Stimulated activated CD8-positive, alpha-beta memory T cell treated with anti-CD3 and anti-CD28 coated beads, Interleukin-2, amount 100 ng/mL, for 48 hours (primary cell): ENCODE data around the gene AGBL4.

ENCODE experiments used
- DNase-seq, 2 donors: peaks; one replicate each; pipeline ENCODE4 v3.0.0-alpha.2; 2020; ENCODE audit warnings: low read depth in 2 of 2

Gene AGBL4

DNA sequence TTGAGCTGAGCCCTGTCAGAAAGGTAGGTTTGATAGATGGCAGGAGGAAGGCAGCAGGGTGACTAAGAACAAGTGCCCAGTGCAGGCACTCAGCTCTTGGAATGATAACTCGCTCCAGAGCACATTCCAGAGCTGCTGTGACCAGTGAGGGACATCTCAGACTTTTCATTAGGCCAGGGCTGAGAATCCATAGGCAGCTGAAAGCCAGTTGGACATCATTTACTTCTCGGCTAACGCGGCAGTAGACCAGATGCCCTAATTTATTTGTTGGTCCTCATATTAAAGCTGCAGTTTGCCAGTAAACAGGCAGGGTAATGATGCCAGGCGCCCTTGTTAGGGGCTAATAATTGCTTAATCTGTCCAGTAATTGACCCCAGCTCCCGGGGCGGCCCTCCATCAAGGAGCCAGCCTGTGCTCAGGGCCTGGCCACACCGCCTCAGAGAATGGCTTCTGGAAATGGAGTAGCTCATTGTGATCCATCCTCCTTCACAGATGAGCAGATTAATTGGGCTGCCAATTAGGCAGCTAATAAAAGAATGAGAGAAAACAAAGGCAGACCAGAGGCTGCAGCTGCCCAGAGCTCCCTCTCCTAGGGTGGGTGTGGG, 1369.0 kb downstream of the AGBL4 start:
- DNase-seq: no peak

DNA sequence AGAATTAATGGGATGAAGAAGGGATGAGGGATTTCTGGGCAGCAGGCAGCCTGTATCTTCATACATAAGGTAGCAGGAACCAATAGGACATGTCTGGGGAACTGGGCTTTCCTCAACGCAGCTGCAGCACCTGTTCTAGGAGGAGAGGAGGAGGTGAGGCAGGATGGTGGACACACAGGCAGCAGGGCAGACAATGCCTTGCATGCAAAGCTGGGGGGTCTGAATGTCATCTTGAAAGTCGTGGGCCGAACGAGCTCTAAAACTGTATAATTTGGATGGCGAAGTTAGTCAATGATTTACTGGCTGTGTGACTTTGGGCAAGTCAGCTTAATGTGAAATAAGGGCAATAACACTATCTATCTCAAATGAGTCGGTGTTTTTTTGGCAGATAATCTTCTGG, 1371.4 kb downstream of the AGBL4 start:
- DNase-seq: no peak

DNA sequence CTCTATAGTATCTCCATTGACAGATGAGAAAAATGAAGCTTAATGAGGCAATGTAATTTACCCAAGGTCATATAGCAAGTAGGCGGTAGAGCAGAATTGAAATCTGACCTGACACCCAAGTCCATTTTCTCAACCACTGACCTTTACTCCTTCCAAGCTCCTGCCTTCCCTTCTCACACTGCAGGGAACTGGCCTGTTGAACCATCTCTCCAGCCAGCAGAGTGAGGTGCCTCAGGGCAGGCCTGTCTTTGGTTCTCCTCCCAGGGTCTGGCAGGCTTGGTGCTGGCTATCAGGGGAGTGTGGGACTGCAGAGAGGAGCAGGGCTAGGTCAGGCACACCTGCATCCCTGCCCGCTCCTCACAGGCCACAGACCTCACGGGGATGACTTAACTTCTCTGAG, 1373.9 kb downstream of the AGBL4 start:
- DNase-seq: no peak

DNA sequence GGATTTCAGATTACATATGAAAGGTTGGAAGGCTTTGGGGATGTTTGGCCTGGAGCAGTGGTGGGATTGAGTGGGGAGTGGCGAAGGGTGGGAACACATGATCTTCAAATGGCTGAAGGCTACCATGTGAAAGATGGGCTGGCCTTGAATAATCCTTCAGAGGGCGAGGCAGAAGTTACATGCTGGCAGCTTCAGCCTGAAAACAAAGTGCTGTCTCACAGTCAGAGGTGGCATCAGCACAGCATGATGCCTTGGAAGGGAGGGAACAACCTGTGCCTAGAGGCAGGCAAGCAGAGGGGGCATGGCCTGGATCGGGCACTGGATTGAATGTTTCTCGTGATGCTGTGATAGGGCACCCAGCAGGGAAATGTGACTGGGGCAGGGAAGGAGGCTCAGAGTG, 1377.9 kb downstream of the AGBL4 start:
- DNase-seq: no peak

DNA sequence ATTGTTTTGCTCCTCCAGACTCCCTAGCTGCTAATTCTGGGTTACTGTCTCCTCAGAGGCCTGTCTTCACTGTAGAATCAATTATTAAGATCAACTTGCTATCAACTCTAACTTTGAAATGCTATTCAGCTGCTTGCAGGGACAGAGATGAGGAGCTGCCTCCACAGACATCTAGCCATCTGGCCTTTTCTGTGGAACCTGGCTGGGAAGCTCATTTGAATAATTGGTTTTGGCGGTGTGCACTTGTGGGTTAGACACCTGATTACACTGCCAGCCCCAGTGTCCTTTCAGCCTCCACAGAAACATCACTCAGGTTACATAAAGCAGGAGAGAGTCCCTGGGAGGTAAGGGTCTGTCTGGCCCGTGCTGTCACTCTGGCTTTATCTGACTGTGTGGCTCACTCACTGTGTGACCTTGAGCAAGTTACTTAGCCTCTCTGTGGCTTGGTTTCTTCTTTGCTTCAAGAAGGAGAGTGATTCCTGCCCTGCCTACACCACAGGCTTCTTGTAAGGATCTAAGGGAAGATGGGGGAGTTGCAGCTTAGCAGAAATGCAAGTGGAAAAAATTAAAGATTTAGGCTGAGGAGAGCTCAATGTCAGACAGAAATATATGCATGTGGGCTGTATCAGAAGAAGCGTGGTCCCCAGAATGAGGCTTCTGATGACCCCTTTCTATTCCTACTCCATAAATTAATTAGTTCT, 1378.7 kb downstream of the AGBL4 start:
- no peak for DNase-seq

DNA sequence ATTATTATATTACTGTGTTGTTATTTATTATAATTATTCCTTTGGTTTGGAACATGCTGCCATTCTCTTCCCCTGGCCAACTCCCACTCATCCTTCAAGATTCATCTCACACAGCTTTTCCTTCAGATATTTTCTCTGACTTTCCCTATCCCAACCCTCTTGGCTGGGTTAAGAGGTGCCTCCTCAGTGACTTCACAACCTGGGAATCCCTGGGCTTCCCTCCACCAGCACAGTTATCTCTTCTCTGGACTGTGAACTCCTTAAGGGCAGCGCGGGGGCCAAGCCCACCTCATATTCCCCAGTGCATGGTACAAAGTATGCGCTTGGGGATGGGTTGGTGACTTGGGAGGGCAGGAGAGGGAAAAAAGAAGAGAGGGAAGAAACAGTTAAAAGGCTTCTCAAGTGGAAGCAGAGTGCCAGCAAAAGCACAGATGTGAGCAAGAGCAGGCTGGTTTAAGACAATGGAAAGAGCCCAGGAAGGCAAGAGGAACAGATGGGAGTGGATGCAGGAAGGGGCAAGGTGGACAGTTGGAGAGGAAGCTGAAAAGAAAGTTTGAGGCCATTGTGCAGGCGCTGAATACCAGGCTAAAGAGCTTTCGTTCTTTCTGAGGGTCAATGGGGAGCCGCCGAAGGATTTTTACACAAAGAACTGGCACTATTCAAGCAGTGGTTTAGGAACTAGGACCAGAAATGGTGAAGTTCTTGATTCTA, 1379.4 kb downstream of the AGBL4 start:
- DNase-seq: no peak

DNA sequence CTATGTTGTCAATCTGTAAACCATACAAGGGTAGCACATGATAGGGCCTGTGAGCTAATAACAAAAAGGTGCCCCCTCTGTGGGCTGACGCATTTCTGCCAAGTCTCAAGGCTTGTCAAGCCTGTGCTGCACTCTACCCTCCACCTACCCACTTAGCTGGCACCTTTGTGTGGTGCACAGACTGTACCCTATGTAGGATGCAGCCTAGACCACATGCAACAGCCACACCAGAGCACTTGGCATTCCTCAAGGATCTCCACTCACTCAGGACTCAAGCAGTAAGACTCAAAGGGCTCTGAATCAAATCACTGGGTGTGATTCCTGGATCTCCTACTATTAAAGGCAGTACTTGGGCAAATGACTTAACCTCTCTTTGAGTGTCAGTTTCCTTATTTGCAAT, 1380.6 kb downstream of the AGBL4 start:
- DNase-seq: no peak

DNA sequence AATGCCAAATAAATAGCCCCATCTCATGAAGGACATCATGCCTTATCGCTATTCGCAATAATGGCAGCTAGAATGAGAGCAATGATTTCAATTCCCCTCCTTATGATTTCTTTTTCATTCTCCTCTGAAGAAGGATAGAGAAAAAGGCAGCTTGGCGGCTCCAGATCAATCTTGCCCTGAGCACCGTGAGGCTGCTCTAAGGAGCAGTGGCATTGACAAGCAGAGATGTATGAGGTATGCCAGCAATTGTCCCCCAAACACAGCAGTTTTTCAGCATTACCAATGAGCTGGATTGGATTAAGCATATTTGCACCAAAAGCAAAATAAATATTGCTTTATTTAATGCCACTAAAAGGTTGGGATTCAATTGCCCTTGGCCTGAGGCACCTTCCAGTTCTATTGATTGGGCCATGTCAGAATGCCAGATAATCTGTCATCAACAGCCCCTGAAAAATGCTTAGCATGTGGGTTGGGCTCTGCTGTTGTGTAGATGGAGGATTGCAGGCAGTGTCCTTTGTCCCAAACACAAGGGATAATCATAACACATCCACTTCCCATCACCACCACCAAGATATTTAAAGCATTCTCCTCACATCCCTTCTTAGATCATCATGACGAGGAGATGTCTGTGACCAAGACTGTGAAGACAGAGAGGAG, 1382.8 kb downstream of the AGBL4 start:
- DNase-seq: no peak

DNA sequence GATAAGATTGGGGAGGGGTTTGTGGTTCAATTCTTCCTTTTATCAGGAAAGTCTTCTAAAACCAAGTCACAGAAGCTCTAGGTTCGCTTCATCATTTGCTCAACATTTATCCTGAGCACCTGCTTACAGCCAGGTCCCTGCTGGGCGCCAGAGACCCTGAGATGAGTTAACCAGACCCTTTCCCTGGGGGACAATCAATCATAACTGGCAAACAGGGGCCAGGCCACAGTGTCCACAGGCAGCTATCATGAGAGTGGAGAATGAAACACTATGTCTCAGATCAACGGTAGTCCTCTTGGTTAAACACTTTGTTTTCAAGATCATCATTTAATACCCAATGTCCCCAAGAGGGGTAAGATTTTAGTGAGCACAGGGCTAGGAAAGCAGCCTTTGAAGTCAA, 1393.9 kb downstream of the AGBL4 start:
- no peak for DNase-seq

DNA sequence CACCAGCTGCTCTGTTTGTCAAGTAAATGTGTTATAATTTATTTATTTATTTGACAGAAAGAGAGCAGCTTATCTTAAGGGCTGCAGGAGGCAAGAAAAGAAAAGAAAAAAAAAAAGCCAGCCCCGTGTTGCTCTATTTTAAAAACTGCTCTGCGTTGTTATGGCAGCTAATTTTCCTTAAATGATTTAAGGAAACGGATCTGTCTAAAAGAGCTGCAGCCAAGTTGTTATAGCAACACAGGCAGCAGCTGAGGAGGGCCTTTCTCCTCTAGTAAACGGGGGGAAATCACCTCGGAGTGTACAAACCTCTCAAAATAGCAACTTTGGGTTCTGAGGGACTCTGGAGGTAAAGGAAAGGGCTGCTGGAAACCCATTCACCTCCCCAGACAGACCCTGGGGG, 1396.3 kb downstream of the AGBL4 start:
- DNase-seq: no peak

DNA sequence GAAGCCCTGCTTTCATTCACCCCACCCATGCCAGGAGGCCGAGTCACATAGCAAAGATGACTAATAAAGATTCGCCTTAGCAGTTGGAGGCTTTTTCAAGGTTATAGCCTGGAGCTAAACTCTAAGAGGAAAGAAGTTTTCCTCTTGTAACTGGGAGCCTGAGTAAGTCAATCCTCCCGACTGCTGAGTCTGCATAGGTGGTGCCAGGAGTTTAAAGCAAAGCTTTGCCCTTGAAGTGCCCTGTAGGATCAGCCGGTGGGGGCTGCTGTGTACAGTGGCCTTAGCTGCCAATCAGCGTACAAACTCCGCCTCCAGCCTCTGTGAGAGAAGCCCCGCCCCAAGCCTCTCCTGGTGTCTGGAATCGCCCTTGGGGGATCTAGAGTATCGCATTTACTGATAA, 1404.2 kb downstream of the AGBL4 start:
- DNase-seq: no peak

DNA sequence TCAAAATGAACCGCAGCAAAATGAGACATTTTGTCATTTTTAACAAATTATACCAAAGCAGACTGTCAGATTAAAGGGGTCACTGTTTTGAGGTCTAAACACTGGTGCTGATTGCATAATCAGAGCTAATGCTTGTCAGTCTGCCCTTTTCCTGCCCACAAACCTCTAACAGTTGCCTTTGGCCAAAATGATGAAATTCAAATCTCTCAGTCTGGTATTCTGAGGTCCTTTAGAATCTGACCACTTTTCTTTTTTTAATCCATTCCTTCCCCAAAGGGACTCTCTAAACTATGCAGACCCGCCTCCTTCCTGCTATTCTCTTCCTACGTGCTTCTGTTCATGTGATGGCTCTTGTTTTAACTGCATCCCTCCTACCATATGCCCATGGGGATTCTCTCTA, 1406.5 kb downstream of the AGBL4 start:
- no peak for DNase-seq

DNA sequence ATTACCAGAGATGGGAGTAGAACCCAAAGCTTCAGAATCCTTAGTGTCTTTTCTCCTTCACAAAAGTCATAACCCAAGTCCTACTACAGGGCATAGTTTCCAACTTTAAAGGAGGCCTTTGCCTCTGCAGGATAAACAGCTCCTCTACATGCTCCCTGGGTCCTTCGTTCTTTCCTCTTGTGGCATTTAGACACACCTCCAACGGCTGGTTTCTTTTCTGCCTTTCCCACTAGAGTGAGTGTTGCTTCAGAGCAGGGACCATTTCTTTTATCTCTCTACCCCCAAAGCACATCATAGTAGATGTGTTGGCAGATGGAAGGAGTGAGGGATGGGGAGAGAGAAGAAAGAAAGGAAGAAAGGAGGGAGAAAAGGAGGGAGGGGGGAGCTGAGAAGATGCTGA, 1407.0 kb downstream of the AGBL4 start:
- no peak for DNase-seq

DNA sequence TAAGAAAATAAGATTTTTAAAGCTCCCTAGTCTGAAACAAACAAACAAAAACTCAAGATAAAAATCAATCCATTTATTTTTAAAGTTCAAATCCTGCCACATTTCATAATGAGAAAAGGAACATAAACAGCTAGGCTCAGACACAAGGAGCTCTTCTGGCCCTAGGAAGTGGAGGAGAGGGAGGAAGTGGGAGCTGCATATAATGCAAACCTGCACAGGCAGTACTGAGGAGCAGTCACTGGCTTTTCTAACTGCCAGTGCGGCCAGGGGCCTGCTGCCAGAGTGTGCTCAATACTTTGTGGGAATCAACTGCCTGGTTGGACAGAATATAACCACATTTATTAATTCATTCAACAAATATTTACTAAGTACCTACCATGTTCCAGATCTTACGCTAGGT, 1411.9 kb downstream of the AGBL4 start:
- no peak for DNase-seq

DNA sequence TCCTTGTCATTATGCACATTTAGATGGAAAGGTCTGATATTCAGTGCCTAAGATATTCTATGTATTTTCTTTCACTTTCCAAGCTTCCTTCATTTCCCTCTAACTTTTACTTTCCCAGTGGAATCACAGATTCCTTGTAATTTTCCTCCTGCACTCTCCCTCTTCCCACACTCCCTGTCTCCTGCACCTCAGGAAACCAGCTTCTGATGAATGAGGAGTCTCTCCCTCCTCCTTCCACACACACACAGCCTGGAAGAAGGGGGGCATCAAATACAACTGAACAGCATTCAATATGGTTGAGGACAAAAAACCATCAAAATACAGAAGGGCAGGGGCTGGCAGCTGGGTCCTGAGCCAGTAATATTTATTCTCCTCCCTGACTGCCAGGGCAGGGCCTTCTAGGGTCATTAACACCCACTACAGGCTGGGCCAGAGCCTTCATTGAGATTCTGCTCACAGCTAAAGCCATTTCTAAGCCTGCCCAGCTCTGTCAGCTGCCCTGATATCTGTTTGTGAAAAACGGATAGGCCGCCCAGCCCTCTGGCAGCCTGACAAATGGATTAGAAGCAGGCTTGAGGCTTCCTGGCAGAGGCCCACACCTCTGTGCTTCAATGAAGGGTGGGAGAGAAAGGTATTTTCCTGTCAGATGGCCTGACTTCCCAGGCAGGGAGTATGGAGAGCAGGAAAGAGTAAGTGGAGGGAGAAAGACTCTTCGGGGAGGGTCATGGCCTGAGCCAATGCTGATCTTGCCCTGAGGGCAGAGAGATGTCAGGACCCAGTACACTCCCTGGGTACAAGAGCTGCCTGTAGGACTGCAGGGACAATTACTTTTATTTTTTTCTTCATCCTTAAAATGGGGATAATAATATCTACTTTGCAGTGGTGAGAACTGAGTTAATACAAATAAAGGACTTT, 1412.9 kb downstream of the AGBL4 start:
- DNase-seq: no peak

DNA sequence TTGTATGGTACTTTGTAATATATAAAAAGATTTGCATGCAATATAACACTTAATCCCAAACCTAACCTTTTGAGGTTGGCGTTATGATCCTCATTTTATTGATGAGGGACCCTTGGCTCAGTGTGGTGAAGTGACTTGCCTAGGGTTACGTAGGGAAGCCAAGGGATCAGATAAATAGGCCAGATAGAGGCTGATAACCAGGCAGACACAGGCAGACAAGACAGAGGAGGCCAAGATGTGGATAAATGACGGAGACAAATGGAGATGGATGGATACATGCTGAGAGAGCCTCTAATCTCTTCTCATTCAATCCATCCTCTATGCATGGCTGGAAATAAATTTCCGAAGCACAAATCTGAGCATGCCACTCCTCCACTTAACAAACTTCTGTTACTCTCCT, 1414.9 kb downstream of the AGBL4 start:
- no peak for DNase-seq

DNA sequence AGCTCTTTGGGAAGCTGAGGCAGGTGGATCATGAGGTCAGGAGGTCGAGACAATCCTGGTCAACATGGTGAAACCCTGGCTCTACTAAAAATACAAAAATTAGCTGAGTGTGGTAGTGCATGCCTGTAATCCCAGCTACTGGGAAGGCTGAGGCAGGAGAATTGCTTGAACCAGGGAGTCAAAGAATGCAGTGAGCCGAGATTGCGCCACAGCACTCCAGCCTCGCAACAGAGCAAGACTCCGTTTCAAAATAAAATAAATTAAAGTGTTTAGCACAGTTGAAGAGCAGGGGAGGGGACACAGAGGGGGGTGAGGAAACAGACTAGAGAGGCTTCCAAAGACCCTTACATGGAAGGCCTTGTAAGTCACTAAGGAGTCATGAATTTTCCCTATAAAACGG, 1420.5 kb downstream of the AGBL4 start:
- no peak for DNase-seq

DNA sequence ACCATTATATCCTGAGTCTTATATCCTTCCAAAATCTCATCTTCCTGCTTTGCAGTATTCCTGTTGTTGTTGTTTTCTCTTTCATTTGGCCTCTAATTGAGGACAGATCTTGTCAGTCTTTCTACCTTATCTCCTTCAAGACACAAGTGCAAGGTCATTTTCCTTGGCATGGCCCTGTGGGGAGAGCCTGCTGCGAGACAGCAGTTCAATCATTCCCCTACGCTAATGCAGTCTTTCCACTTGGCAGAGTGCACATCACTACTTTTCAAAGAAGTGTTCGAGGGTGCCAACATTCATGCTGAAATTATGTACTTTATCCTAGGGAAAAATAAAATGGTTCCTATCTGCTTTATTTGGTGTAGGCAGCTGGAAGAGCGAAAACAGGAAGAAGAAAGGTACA, 1421.4 kb downstream of the AGBL4 start:
- DNase-seq: no peak

DNA sequence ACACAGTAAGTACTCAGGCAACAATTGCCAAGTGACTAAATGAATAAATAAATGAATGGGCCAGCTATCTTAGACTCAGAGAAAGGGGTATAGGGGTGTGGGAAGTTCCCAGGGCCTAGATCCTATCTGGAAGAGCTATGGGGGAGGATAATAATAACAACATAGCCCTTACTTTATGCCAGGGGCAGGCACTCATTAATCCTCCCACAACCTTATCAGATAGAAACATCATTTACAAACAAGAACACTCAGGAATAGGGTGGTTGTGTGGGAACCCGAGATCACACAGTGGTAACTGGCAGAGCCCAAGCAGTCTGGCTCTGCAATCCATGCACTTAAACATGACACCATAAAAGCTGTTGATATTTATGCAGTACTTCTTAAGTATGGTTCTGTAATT, 1423.6 kb downstream of the AGBL4 start:
- no peak for DNase-seq

DNA sequence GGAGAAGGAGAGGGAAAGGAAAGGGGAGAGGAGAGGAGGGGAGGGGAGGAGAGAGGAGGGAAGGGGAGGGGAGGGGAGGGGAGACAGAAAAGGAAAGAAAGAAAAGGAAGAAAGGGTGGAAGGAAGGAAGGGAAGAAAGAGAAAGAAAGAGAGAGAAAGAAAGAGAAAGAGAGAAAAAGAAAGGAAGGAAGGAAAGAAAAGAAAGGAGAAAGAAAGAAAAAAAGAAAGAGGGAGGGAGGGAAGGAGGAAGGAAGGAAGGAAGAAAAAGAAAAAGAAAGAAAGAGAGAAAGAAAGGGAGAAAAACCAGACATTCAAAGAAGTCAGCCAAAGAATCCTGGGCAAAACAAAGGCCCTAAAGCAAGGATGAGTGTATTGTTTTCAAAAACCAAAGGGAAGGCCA, 1426.1 kb downstream of the AGBL4 start:
- no peak for DNase-seq

DNA sequence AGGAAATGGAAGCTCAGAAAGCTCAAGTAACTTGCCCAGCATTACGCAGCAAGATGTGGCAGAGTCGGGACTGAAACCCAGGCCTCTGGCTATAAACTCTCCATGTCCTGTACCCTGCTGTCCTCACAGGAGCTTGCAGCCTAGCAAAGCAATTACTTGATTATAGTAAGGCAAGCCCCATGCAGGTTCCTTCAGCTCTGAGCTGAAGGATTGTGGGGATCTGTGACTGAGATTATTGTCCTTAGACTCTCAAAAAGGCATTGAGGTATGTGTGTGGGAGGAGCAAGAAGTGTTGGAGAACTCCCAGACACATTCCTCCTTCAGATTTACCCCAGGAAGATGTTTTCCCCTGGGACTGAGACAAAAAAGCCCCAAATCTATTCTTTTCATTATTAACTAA, 1427.7 kb downstream of the AGBL4 start:
- DNase-seq: no peak

DNA sequence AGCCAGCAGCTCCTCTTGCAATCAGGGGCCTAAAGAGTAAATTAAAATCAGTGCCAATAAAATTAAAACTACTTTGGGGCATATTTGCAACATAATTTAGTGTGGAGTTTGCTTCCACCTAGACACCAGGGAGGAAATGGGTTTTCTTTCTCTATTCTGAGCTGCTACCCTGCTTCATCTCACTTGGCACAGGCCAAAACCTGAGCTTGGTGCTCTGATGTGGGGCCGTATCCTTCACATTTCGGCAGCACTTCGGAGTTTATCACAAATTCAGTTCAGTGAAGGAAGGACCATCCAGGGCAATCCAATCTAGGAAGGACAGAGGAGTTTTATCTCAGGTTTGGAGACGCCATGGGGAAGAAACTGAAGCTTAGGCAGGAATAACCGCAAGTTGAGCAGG, 1428.1 kb downstream of the AGBL4 start:
- no peak for DNase-seq
